PC-9 (cell line): Measurements from ENCODE around the gene CALCOCO2. TPM values are rescaled to one million over a fixed set of nuclear protein-coding genes. Genes with fewer than 3 reads are reported as not detected.

Experiments used
- BruUV-seq: library from RNA; stranded (reverse); fragments of 400-500 nt; replicated peaks from 2 replicates; lab custom pipeline; 2021; lab: Mats Ljungman, UMichigan
- CTCF ChIA-PET: fragments of 300-600 bp; sonication (Branson Sonifier 250); formaldehyde crosslinking; loops from one replicate; lab custom pipeline; 2022; ENCODE audit warnings: antibody characterized with exemption; lab: Charles Lee
- POLR2A ChIA-PET: fragments of 300-600 bp; sonication (Branson Sonifier 250); formaldehyde crosslinking; loops from one replicate; lab custom pipeline; 2022; ENCODE audit warnings: antibody characterized with exemption; ENCODE audit not compliant: unreplicated experiment; lab: Charles Lee
- DNase-seq, 2 experiments: peaks; one replicate each; pipeline versions ENCODE4 v3.0.0 to v3.0.0-alpha.2; 2015 to 2022; ENCODE audit warnings: mixed read lengths in 1 of 2
- H2AFZ ChIP-seq: fragments of 200-600 bp; sonication (generic); 2 replicates; pipeline ENCODE4 v1.8.1; 2017; ENCODE audit warnings: antibody characterized with exemption
- H3F3A ChIP-seq: fragments of 200-600 bp; sonication (generic); 2 replicates; pipeline ENCODE4 v1.8.1; 2017; ENCODE audit warnings: antibody characterized with exemption, mild to moderate bottlenecking, low read depth; ENCODE audit not compliant: insufficient read depth
- H3K27ac ChIP-seq: fragments of 200-600 bp; sonication (generic); 2 replicates; pipeline ENCODE4 v1.6.1; 2016; ENCODE audit warnings: mixed run types
- H3K27me3 ChIP-seq: fragments of 200-600 bp; sonication (generic); 2 replicates; pipeline ENCODE4 v1.6.1; 2016; ENCODE audit warnings: low read depth, mixed run types; ENCODE audit not compliant: insufficient read depth
- H3K36me3 ChIP-seq: fragments of 200-600 bp; sonication (generic); 2 replicates; pipeline ENCODE4 v1.6.1; 2016; ENCODE audit warnings: low read depth, mixed run types
- H3K4me1 ChIP-seq: fragments of 200-600 bp; sonication (generic); replicated peaks from 2 replicates; pipeline ENCODE4 v1.6.1; 2016; ENCODE audit warnings: mixed run types; ENCODE audit not compliant: insufficient read depth
- H3K4me2 ChIP-seq: fragments of 200-600 bp; sonication (generic); 2 replicates; pipeline ENCODE4 v1.6.1; 2017; ENCODE audit warnings: mixed run types
- H3K4me3 ChIP-seq: fragments of 200-600 bp; sonication (generic); 2 replicates; pipeline ENCODE4 v1.6.1; 2016; ENCODE audit warnings: mixed run types
- H3K79me2 ChIP-seq: fragments of 200-600 bp; sonication (generic); 2 replicates; pipeline ENCODE4 v1.6.1; 2017; ENCODE audit warnings: low read depth, mixed run types
- H3K9me2 ChIP-seq: fragments of 200-600 bp; sonication (generic); 2 replicates; pipeline ENCODE4 v1.8.1; 2017; ENCODE audit warnings: mild to moderate bottlenecking; ENCODE audit not compliant: insufficient read depth
- H3K9me3 ChIP-seq: fragments of 200-600 bp; sonication (generic); 2 replicates; pipeline ENCODE4 v1.8.1; 2016; ENCODE audit warnings: low read depth; ENCODE audit not compliant: insufficient read depth
- H4K20me1 ChIP-seq: fragments of 200-600 bp; sonication (generic); 2 replicates; pipeline ENCODE4 v1.8.1; 2017; ENCODE audit not compliant: insufficient read depth
- CTCF ChIP-seq: fragments of 200-600 bp; sonication (generic); conservative IDR thresholded peaks from 2 replicates; pipeline ENCODE4 v1.6.1; 2017; ENCODE audit warnings: mixed run types, antibody characterized with exemption, mild to moderate bottlenecking, moderate library complexity
- EZH2 ChIP-seq: fragments of 200-600 bp; sonication (generic); IDR thresholded peaks from 2 replicates; pipeline ENCODE4 v1.8.0; 2017; ENCODE audit warnings: antibody characterized with exemption, low read depth
- intact Hi-C: fragments of 100-400 bp; cut with micrococcal nuclease; formaldehyde crosslinking; loops from one replicate; pipeline ENCODE4 v1.10.0; 2022; ENCODE audit not compliant: unreplicated experiment
- total RNA-seq: library from RNA; stranded (reverse); gene quantifications from 2 replicates; pipeline ENCODE4 v1.2.3, GENCODE V29; 2021

CALCOCO2 gene
- total RNA-seq, 1 experiment from 2014 or later = 95.9 TPM

GRCh38 chr17:48815311-48815710 lies 15.5 kb upstream of the CALCOCO2 start:
- ChIA-PET POLR2A (no interaction called here), CTCF (interaction anchor here (2.5 kb wide), 1 partner anchor 64 kb away, joined by 6 read pairs; no protein-coding TSS in a partner anchor)
- H3K27ac ChIP-seq = no peak overlapping the region
- TF ChIP-seq CTCF = no peak
- no peak for TF ChIP-seq EZH2
- DNase-seq = no peak
- no peak overlapping the region for H3K4me2 ChIP-seq
- 0 out of 2 replicates have a peak, but pooled peaks cover 3% of the 10 kb centered on the region for H3K4me1 ChIP-seq
- no peaks in the 10 kb centered on the region for H3K9me3 ChIP-seq
- no peak overlapping the region for H3K4me3 ChIP-seq
- intact Hi-C loops = loop anchor here (2.0 kb wide), 1 partner anchor 63 kb away; no protein-coding TSS in a partner anchor
- no TSS peak for BruUV-seq
- no peaks in the 10 kb centered on the region for H3K9me2 ChIP-seq
- H3K79me2 ChIP-seq = no peaks in the 10 kb centered on the region
- H3K36me3 ChIP-seq = no peaks in the 10 kb centered on the region
- peaks cover 9% of the 10 kb centered on the region; the same call in 1 of the 2 replicates for H3F3A ChIP-seq
- H4K20me1 ChIP-seq = no peaks in the 10 kb centered on the region
- peaks cover 14% of the 10 kb centered on the region; the same call in 1 of the 2 replicates for H3K27me3 ChIP-seq
- no peak overlapping the region for H2AFZ ChIP-seq

GRCh38 chr17:48816438-48816773 lies 14.4 kb upstream of the CALCOCO2 start:
- intact Hi-C loops = no loop called here
- Histone ChIP-seq H3K27ac (no peak overlapping the region), H3K9me2 (no peaks in the 10 kb centered on the region), H3K4me3 (peak overlapping the region; percentile 54; the same call in 1 of the 2 replicates), H2AFZ (no peak overlapping the region), H3F3A (peaks cover 9% of the 10 kb centered on the region; the same call in 1 of the 2 replicates), H3K36me3 (no peaks in the 10 kb centered on the region), H3K4me2 (peak overlapping the region; percentile 81), H3K4me1 (0 out of 2 replicates have a peak, but pooled peaks cover 3% of the 10 kb centered on the region), H4K20me1 (no peaks in the 10 kb centered on the region), H3K9me3 (no peaks in the 10 kb centered on the region), H3K27me3 (peaks cover 14% of the 10 kb centered on the region; the same call in 1 of the 2 replicates), H3K79me2 (no peaks in the 10 kb centered on the region)
- no TSS peak for BruUV-seq
- DNase-seq = no peak
- CTCF ChIA-PET = interaction anchor here (0.5 kb wide), 1 partner anchor 518 kb away, joined by 3 read pairs; no protein-coding TSS in a partner anchor
- POLR2A ChIA-PET = no interaction called here
- TF ChIP-seq EZH2 (no peak), CTCF (no peak)

- H3K79me2 ChIP-seq = no peaks in the 10 kb centered on the region
- H3K27ac ChIP-seq = no peak within 1 kb of the TSS
- no peaks in the 10 kb centered on the region for H3K36me3 ChIP-seq
- H4K20me1 ChIP-seq = no peaks in the 10 kb centered on the region
- H3K9me3 ChIP-seq = no peaks in the 10 kb centered on the region
- intact Hi-C loops = no loop called here
- peaks cover 9% of the 10 kb centered on the region; the same call in 1 of the 2 replicates for H3F3A ChIP-seq
- H3K4me1 ChIP-seq = 0 out of 2 replicates have a peak, but pooled peaks cover 3% of the 10 kb centered on the region
- DNase-seq = peak; percentile 88
- BruUV-seq = no TSS peak
- H2AFZ ChIP-seq = peak within 1 kb of the TSS; percentile 67
- TF ChIP-seq CTCF = no peak
- no peak for TF ChIP-seq EZH2
- CTCF ChIA-PET = interaction anchor here (0.5 kb wide), 2 partner anchors 108 to 517 kb away, joined by 3 to 4 read pairs; no protein-coding TSS in a partner anchor
- peak within 1 kb of the TSS; percentile 81 for H3K4me2 ChIP-seq
- POLR2A ChIA-PET = no interaction called here
- H3K27me3 ChIP-seq = peaks cover 14% of the 10 kb centered on the region; the same call in 1 of the 2 replicates
- peak within 1 kb of the TSS; percentile 54; the same call in 1 of the 2 replicates for H3K4me3 ChIP-seq
- no peaks in the 10 kb centered on the region for H3K9me2 ChIP-seq
These were observed 13.9 kb upstream of the CALCOCO2 start, which contains the start of gene TTLL6 for GRCh38 chr17:48816774-48817590. TTLL6 (minus strand) TSS chr17:48817229; CDS start chr17:48817072, 157 bp downstream.
